Smooth muscle cell of the brain vasculature (primary cell): Measurements from ENCODE around the gene FANCD2OS.
"Not testable (repeated sequence)": the region's sequence is repeated elsewhere in the genome, so short reads cannot be mapped to it uniquely, and the experiment has no call there.

Experiments used
- DNase-seq: peaks from one replicate; pipeline ENCODE4 v3.0.0-alpha.2; 2012; ENCODE audit warnings: low read depth, low spot score

The FANCD2OS gene

DNA sequence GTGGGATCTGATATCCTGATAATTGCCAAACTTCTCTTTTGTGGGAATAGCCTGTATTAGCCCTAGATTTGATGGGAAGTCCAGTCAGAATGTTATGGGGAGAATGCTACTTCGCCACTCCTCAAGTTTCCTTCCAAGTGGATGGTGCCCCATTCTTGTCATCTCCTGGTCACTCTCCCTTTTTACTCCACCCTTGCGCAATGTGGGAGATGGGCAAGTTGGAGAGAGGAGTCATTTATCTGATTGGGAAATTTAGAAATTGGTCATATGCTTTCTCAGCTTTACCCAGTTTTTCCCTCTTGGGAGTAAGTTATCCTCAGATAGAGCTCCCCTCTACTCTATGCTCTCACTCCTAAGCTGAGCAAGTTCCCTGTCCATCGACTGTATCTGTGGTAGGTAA is 14.4 kb downstream of the FANCD2OS start:
- DNase-seq: no peak

GRCh38 chr3:10091387-10091786 is 16.7 kb downstream of the FANCD2OS start:
- DNase-seq: not testable (repeated sequence)

DNA sequence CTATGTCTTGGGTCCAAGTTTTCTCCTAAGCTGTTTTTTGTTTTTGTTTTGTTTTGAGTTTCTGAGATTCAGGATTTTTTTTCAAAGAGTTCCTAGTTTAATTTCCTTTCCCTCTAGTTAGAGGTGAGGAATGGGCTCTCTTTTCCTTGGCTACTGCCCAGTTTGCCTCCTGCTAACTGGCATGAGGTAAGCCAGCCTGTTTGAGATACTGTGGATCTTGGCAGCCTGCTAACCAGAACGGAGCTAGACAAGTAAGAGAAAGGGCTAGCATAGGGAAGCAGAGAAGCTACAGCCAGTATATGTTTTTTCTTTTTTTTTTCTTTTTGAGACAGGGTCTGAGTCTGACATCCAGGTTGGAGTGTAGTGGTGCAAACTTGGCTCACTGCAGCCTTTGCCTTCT is 17.3 kb downstream of the FANCD2OS start:
- not testable (repeated sequence) for DNase-seq

- no peak for DNase-seq
Observed at GRCh38 chr3:10090179-10090578, 17.9 kb downstream of the FANCD2OS start.

DNA sequence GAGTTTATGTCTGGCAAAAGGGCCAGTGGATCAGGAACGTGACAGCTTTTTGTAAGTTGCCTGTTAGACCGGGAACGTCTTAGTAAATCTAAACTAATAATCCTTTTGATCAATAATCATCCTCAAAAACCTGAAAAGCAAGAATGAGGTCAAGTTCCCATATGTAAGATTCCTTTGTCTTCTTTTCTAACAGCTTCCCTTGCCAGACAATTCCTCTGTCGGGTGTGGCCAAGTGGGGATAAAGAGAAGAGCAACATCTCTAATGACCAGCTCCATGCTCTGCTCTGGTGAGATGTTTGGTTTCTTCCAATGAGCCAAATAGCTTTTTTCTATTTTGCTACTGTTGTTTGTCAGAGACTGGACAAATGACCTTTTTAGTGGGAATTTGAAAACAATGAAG is 19.8 kb downstream of the FANCD2OS start:
- no peak for DNase-seq

DNA sequence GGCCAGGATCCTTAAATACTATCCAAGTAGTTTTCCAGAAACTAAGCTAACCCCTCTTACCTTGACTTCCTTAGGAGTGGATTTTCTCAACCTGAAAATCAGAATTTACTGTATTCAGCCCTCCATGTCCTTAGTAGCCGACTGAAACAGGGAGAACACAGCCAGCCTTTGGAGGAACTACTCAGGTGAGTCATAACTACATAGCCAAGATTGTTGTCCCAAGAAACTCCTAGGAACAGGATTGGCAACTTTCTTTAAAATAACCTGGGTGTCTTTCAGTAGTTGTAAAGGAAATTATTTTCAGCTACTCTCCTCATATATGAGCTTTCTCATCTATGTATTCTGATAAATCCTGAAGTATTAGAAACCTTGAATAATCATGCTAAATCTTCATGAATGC is 22.3 kb downstream of the FANCD2OS start:
- DNase-seq: no peak

DNA sequence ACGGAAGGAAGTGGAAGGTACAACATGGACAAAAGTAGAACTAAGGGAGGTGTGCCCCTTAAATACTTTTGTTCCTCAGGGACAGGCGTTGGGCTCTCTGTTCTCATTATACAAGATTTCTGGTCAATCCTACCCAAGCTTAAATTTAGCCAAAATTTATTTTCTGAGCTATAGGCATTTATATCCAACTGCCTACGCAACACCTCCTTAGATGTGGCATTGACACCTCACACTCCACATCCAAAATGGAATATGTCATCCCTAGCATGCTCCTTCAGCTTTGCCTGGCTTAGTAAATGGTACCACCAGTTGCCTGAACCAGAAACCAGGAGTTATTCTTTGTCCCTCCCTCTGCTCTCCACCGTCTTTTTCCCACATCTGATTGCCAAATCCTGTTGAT is 26.2 kb downstream of the FANCD2OS start:
- DNase-seq: no peak

DNA sequence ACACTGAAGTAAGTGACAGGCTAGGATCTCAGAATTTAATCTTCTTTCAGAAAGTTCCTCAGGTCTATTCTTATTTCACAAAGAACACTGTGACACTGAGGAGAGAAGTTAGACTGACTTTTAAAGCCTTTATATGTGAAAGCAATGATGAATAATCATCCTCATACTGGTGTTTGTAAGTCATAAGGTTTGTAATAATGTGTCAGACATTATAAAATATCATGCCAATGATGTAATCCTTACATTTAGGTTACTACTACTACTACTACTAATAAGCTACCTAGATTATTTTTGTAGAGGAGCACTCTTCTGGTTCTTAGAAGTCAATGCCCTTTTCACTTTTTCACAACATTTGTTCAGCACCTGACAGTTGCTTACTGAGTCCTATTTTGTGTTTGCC is 33.4 kb downstream of the FANCD2OS start:
- no peak for DNase-seq

- DNase-seq: not testable (repeated sequence)
Observed at GRCh38 chr3:10070077-10070476, 38.0 kb downstream of the FANCD2OS start.

- DNase-seq: no peak
Observed at GRCh38 chr3:10055097-10055496, 53.0 kb downstream of the FANCD2OS start.
